NOMO-1 treated with dmso at 0.1 percent for 144 hours (cell line): ENCODE measurements around the gene BROX.
A peak's percentile ranks its signal among the peaks of the same experiment; 100 is the strongest.

ENCODE experiments used
- DNase-seq: peaks from one replicate; lab custom pipeline; 2025; ENCODE audit not compliant: unreplicated experiment; lab: John Stamatoyannopoulos, UW

BROX gene

DNA sequence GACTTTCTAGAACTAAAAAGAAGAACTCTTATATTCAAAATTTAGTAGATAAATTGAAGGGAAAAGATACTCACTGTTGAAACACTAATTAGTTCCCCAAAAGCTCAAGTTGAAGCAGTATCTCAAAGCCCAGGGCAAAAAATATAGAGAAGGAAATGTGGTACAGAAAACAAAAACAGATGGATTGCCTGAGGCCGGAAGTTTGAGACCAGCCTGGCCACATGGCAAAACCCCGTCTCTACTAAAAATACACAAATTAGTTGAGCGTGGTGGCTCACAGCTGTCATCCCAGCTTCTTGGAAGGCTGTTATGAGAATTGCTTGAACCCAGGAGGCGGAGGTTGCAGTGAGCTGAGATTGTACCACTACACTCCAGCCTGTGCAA lies 60.6 kb downstream of the BROX start:
- DNase-seq, result peak; percentile 76

GRCh38 chr1:222777463-222777862 lies 65.1 kb downstream of the BROX start:
- DNase-seq, result no peak

DNA sequence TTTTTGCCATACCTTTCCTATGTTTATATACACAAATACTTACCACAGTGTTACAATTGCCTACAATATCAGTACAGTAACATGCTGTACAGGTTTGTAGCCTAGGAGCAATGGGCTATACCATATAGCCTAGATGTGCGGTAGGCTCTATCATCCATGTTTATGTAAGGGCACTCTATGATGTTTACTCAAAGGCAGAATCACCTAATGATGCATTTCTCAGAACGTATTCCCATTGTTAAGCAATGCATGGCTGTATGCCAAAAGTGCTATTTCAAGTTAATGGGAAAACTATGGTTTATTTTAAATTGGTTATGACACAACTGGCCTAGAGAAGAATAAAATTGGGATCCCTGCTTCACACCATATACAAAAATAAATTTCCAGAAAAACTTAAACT lies 65.6 kb downstream of the BROX start:
- DNase-seq, result no peak

DNA sequence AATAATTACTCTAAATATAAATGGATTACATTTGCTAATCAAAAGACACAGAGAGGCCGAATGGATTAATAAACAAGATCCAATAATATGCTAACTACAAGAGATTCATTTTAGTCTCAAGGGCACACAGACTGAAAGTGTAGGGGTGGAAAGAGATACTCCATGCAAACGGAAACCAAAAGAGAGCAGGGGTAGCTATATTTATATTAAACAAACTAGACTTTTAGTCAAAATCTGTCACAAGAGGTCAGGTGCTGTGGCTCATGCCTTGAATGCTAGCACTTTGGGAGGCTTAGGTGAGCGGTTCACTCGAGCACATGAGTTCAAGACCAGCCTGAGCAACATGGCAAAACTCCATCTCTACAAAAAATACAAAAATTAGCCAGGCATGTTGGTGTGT lies 68.9 kb downstream of the BROX start:
- DNase-seq, result no peak

- DNase-seq, result no peak
Observed at GRCh38 chr1:222783051-222783450, 70.7 kb downstream of the BROX start.

- no peak for DNase-seq
Observed at GRCh38 chr1:222784371-222784770, 72.0 kb downstream of the BROX start.
